GM21723 (cell line): Measurements from ENCODE around the gene TCF4.

ENCODE experiments used
- ATAC-seq: cut with Tn5 transposase; IDR thresholded peaks from one replicate; pipeline ENCODE4 v1.9.1; 2021; ENCODE audit warnings: mild to moderate bottlenecking, moderate library complexity; ENCODE audit not compliant: unreplicated experiment

The TCF4 gene

DNA sequence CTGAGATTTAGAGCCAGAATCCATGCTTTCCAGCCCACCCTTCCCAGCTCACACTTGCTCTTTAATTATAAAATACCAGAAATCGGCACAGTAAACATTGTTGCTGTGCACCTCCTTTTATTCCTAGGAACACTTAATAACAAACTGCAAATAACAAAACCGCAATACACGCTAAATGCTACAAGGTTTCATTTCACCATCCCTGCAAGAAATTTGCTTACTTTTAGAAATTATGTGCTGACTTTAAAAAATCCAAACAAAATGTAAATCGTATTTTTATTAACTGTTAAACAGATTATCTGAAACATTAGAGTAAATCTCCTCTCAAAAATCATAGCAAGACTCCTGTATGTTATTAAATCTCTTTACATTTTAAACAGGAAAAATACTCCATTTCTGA, 79.3 kb downstream of the TCF4 start:
- ATAC-seq, result no peak

DNA sequence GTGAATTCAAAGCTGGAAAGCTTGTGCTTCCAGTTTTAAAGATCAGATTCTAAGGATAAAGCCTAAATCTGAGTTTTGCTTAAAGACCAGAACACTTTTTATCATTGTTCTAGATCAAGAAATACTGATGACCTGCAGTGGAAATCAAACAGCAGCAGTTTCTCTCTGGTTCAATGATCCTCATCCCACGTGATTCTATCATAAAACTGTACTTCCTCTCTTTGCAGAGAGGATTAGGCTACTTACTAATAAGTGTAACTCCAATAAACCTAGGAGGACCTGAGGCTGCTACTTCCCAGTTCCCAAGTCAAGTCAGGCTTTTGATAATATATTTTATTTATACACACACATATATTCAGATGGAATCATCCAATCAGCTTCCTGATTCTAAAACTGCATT, 81.9 kb downstream of the TCF4 start:
- ATAC-seq, result no peak

DNA sequence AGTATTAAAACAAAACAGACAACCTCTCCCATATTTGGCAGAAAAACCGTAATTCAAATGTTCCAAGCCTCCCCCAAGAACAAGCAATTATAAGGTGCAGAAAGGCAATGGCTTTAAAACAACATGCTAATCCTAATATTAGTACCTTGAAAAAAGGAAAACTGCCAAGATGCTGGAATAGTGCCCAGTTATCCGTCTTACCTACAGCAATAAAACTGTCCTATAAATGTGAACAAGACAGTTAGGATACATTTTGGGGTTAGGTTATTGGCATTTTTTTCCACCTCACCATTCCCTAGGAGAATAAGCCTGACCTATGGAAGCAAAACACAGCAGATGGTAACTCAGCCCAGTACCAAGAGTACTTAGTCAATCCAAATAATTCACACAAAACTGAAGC, 83.2 kb downstream of the TCF4 start:
- no peak for ATAC-seq

DNA sequence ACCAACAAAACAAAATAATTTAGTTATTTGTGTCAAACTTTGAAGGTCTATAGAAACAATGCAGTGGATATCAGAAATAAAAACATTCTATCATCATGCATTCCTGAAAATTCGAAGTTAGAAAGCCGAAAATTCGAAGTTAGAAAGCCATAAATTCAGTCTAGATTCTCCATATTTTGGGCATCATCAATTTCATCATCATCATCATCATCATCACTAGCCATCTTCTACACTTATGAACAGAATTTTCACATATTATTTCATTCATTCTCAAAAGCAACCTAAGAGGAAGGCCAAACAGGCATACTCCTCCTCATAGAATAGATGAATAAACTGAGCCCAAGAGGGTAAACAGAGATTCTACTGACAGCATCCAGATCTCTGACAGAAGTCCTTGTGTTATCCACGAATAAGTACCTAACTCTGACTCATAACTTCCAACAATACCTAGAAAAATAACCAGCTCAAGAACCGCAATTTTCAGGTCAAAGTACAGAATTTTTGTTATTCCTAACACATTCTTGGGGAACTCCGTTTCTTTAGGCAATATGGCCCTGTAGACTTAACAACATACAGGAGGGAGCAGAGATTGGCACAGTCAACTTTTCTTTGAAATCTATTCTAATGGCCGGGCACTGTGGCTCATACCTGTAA, 84.7 kb downstream of the TCF4 start:
- ATAC-seq, result no peak

DNA sequence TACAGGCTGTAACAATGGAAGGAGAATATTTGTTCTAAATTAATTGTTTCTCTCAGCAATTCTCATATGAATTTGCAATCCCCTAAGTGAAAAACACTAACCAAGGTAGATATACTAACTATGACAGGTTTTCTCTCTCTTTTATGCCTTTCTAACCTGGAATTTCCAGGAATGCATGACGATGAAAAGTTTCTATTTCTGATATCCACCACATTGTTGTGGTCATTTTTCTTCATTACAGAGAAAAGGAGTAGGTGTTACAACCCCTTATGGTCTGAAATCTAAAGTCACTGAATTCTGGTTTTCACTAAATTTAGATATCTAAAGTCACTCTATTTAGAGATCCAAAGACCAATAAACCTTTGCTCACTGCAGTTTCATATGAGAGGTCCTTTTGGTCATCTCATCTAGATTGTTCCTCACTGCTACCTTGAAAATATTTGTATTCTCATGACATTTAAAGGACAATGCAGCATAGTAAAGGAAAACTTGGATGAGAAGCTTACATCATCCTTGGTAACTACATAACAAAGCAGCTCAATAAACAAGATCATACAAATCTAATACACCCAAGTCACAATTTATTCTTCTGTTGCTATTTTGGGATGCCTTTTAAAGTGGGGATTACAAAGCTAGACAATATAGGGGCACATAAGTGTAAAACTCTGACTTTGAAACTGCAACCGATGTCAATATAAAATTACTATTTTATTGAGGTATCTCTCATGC, 85.8 kb downstream of the TCF4 start:
- ATAC-seq, result no peak

DNA sequence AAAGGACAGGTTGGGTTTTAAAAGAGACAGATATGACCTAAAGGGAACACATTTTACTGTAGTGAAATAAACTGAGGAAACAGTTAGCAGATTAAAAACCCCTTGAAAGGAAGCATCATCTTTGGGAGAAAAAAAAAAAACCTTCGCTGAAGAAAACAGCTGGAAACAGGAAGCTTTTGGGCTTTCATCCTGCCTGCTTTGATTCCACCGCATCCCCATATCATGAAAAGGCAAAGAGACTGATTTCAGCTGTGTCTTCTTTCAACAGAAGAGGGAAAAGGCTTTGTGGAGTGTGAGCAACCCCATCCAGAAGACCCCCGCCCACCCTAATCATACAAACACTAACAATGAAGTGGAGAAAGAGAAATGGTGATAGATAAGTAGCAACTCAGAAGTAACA, 86.4 kb downstream of the TCF4 start:
- ATAC-seq, result no peak

DNA sequence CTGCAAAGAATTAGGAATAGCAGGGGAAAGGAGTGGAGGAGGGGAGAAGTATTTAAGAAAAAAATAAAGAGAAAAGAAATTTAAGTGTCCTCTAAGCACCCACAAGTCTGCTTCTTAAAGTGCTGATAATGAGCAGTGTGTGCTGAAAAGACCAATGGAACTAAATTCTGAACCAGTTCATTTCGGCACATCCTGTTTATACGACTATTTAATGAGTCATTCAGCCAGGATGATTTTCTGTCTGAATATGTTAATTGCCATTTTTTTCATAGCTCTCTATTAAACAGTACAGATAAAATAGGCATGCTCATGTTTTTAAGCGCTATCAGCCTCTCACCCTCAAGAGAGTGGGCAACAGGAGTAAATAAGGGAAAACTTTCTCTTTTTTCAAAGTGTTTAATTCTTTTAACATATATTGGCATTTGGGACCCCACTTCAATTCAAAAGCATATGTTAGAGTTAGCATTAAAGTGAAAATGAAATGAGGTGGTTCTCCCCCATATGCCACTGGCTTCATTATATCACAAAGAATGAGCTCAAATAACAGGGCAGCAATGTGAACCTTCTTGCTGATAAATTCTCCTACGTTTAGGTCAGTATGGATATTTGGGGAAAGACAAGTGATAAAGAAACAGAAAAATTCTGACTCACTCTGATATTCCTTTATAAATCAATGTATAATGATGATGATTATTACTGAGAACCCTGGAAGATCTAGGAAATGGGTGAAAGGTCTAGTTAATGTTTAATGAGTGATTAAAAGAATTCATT, 87.5 kb downstream of the TCF4 start:
- no peak for ATAC-seq

DNA sequence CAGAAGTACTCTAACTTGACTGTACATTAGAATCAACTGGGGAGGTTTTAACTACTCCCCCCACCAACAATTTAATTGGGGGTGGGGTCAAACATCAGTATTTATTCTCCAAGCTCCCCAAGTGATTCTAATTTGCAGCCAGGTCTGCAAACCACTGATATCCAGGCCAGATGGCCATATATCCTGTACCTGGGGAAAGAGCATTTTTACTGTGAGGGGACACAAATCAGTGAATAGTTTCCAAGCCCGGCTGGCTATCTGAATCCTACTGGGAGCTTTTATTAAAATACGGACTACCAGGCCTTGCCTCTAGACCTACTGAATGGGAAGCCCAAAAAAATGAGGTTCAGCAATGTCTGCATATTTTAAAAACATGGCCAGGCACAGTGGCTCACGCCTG, 88.5 kb downstream of the TCF4 start:
- no peak for ATAC-seq

DNA sequence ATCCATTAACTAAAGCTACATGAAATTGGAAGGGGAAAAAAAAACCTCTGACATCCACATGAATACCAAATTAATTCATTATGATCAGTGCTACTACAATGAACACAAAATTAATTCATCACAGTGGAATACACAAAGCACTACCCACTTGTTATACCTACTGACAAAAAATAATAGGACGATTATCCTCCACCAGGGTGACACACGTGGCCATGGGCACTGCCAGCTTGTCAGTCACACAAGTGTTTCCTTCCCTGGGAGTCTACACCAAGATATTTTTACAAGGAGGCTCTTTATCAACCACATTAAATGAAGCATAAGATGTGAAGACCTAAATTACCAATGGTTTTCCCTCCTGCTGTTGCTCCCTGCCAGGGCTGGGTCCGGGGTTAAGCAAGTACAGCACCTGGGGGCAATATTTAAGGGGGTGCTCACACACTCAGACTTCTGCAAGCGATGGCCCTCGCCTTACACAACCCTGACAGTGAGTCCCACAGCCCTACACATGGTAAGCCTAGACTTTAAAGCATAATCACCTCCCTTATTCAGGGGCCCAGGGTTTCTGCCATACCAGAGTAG, 90.1 kb downstream of the TCF4 start:
- no peak for ATAC-seq

DNA sequence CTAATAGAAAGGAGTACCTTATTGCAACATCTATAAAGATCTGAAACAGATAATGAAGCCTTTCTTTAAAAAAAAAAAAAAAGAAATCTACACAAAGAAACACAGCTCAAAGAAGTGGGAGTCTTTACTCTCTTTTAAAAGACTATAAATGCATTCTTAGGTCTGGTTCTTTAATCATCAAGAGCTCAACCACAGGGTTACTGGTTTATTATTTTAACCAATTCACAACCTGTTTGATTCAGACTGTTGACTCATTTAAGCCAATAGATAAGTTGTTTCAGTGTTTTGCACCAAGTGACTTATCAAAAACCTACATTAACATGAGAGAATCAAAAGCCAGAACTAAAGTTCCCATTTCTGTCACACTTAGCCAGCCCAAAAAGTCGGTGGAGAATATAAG, 93.1 kb downstream of the TCF4 start:
- ATAC-seq, result no peak

DNA sequence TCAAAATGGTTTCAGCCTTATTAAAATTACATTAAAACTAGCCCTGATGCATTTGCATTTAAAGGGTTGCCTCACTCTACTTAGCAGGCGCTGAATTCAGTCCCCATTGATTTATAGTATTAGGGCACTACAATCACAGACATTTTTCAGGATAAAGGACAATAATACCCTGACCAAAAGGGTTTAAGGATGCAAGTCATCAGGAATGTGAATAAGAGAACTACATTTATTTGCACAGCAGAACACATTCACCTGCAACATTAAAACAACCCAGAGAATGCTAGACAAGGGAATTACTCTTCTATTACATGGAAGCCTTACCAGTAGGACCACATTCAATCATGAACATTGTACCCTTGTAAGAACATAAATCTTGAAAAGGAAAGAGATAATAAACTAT, 93.6 kb downstream of the TCF4 start:
- ATAC-seq, result no peak

DNA sequence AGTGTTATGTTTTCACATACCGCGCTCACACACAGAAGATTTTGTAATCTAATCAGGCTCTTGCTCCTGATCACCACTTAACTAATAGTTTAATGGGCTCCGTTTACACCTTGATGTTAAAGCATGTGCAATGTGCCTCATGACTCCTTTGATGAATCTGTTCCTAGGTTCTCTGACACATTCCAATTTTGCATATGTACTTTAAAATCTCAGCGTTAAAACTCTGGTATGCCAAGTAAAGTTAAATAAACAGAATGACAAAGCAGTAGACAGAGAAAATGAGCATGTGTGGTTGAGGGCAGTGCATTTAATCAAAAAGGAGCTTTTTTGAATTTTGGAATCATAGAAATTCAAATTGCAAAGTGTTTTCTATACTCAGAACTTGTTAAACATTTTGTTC, 96.4 kb downstream of the TCF4 start:
- ATAC-seq, result no peak

DNA sequence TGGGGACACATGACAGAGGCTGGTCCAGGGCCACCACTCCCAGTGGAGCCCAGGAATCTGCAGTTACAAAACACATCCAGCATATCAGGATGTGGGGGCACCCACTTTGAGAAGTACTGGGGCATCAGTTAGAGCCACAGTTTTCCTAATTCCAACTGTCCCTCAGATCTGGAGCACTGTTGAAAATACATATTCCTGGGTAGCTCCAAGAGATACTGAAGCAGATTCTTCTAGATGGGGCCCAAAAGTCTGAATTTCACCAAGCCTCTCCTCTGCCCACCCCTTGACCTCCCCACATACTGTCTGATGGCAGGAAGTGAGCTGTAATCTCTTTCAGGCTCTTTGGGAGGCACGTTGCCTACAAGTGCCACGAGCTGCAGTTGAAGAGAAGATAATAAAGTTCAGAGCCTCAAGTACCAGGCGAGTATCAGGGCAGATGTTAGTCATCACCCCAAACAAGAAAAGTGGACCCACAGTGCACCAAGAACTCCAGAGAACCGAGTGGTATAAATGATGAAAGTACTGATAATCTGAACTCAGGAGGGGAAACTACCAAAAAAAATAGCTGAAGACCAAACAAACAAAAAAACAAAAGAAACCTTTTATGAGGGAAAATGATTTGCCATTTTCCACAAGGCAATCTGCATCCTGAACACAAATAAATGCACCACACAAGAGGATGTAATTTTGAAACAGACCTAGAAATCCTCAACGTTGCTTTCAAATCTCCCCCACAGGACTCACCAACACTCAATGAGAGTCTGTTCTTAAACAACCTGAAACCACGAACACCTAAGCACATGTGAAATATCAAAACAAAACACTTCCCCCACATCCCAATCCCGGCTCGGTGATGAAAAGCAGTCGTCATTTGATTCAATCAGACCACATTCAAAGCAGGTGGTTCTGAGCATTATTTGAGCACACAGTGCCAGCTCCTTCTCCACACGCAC, 98.7 kb downstream of the TCF4 start:
- ATAC-seq, result peak; percentile 87

DNA sequence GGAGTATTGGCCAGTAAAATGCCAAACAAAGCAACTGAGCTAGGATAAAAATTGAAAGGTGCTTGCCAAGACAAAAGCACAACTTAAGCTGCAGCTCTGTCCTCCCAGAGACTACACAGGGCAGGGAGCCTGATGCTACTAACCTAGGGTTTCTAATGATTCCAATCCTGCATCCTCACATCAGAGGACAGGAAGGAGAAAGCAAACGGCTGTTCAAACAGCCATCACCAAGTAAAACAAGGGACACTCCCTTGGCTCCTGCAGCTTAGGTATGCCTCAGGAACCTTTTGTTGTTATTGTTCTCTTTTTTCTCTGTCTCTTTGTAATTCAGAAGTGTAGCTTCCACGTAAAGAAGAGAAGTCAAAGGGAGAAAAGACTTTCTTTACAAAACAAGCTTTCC, 99.5 kb downstream of the TCF4 start:
- ATAC-seq, result no peak

DNA sequence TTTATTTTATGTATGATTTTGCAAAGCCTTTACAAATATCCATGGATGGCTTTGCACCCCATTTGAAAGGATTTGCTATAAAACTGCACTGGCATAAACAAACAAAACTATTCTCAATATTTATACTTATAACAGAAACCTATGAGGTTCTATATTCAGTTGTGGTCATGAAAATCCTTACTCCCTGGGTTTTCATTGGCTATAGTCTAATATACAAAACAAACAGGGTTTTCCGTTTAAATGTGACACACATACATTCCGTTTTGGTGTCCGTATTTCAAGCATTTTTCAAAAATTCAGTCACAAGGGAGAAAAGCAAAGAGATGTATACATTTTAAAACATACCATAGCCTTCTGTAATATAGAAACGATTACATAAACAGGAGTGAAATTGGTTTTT, 100.0 kb downstream of the TCF4 start:
- ATAC-seq, result no peak

DNA sequence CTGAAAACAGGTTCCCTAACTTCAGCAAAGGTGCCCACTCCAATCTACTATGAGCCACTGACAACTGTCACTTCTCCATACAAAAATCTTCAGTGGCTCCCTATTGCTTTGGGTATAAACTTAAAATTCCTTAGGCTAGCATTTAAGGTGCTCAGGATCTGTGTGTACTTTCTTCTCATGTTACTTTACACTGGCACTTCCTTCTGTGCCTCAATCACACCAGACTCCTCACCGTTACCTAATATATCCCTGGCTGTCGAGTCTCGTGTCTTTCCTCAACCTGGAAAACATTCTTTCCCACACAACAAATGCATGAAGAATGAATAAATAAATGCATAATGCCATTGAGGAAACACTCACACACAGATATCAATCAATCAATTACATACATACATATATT, 101.1 kb downstream of the TCF4 start:
- ATAC-seq, result no peak

DNA sequence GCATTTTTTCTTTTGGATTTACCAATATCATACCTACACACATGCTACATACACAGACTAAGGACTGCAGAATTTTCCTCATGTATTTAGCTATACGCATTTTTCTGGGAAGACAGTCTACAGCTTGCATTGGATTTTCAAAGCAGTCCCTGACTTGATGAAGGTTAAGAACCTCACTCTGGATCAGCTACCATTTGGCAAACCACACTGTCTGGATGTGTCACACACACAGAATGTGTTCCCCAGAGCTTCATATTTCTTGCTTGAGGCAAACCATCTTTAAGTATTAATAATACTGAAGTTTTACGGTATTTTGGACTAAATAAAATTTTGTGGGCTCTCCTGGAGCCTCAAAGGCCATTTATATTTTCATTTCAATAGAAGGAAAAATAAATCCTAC, 102.3 kb downstream of the TCF4 start:
- no peak for ATAC-seq

DNA sequence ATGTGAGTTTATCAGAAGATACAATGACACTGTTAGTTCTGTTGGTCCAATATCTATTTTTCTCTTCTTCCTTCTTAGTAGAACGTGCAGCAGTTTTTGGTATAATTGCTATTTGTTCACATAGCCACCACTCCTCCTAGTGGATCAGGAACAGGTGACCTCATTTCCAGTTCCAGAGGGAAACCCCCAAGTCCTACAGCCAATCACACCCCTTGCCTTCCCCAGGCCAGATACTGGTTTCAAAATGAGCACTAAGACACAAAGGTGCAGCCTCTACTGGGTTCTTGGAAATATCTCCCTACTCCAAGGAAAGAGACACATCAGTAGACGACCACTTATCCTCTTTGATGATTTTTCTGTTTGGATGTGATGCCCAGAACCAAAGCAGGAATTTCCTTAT, 103.2 kb downstream of the TCF4 start:
- no peak for ATAC-seq

DNA sequence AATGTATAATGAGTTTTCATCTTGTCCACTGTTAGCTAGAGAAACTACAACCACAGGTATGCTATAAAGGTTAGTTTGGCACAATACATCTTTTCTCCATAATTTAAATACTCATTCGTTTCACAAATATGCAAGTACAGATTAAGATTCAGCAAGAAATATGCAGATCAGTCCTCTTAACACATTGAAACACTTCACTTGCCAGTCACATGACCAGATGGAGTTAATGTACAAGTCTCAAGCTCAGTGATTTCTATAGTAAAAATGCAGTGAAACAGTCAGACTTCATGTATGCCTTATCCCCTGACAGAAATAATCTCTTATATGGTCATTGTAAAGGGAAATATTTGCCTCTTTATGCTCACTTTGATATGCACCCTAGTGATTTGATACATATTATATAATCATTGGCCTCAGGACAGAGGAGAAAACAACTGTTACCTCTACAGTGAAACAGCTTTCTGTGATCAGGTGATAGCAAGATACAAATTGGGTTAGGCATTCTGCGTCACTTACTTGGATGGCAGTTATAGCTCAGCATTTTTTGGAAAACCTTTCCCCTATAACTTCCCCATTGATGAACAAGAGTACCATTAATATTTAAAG, 104.6 kb downstream of the TCF4 start:
- ATAC-seq, result no peak
